Cardiac muscle cell (in vitro differentiated cells and primary cell): Measurements from ENCODE around the gene RHEBL1. TPM values are rescaled to one million over a fixed set of nuclear protein-coding genes. Genes with fewer than 3 reads are reported as not detected.

ENCODE experiments used
- DNase-seq, 2 donors: peaks; one replicate each; pipeline versions ENCODE4 v3.0.0 to v3.0.0-alpha.2; 2010 to 2017; ENCODE audit warnings: low read depth in 1 of 2, low spot score in 1 of 2
- H3K27ac ChIP-seq: fragments of 200-600 bp; sonication (generic); 2 replicates; pipeline ENCODE4 v1.5.1; 2016
- H3K27me3 ChIP-seq: fragments of 200-600 bp; sonication (generic); 2 replicates; pipeline ENCODE4 v1.6.0; 2016; ENCODE audit warnings: control low read depth
- H3K36me3 ChIP-seq: fragments of 200-600 bp; sonication (generic); 2 replicates; pipeline ENCODE4 v1.5.1; 2016; ENCODE audit warnings: control low read depth
- H3K4me1 ChIP-seq: fragments of 200-600 bp; sonication (generic); 2 replicates; pipeline ENCODE4 v1.8.1; 2017; ENCODE audit warnings: low read depth, mild to moderate bottlenecking, mixed run types
- H3K4me3 ChIP-seq: fragments of 200-600 bp; sonication (generic); 2 replicates; pipeline ENCODE4 v1.5.1; 2016; ENCODE audit warnings: mild to moderate bottlenecking
- H3K9me3 ChIP-seq: fragments of 200-600 bp; sonication (generic); 2 replicates; pipeline ENCODE4 v1.5.1; 2017; ENCODE audit warnings: low read depth, mild to moderate bottlenecking, control low read depth
- CTCF ChIP-seq: IDR thresholded peaks from 2 replicates; pipeline ENCODE4 v1.5.1; 2012; ENCODE audit warnings: low read depth, mild to moderate bottlenecking, low read length
- polyA plus RNA-seq: library from polyadenylated mRNA; unstranded; fragments of >200 nt; fragmentation: Nextera tagmentation; extraction: Ambion mirVana; gene quantifications from 2 replicates; pipeline ENCODE4 v1.2.1, GENCODE V29; 2016
- total RNA-seq: library from RNA; depleted of rRNA; stranded (reverse); fragments of >200 nt; gene quantifications from 2 replicates; pipeline ENCODE4 v1.2.3, GENCODE V29; 2016

The RHEBL1 gene
- total and polyA plus RNA-seq, 2 experiments from 2014 or later = 0.42 to 1.0 TPM

- no peak overlapping the region for H3K27ac ChIP-seq
Observed at GRCh38 chr12:49105504-49106084, 35.8 kb upstream of the RHEBL1 start.

GRCh38 chr12:49104822-49105221 is 35.0 kb upstream of the RHEBL1 start:
- TF ChIP-seq CTCF = no peak
- peaks cover 43% of the 10 kb centered on the region for H3K36me3 ChIP-seq
- DNase-seq = no peak

More at GRCh38 chr12:49105504-49106084, 35.8 kb upstream of the RHEBL1 start:
- peaks cover 10% of the 10 kb centered on the region for H3K4me1 ChIP-seq
- H3K27me3 ChIP-seq = no peaks in the 10 kb centered on the region
- DNase-seq = peak in 1 of 2 donors; percentile 64
- H3K9me3 ChIP-seq = no peaks in the 10 kb centered on the region
- peaks cover 36% of the 10 kb centered on the region for H3K36me3 ChIP-seq
- no peak overlapping the region for H3K4me3 ChIP-seq
- no peak for TF ChIP-seq CTCF

GRCh38 chr12:49100380-49100779 is 30.6 kb upstream of the RHEBL1 start:
- Histone ChIP-seq H3K4me1 (no peaks in the 10 kb centered on the region), H3K27me3 (peaks cover 4% of the 10 kb centered on the region), H3K36me3 (peaks cover 52% of the 10 kb centered on the region), H3K9me3 (no peaks in the 10 kb centered on the region), H3K4me3 (no peak overlapping the region), H3K27ac (no peak overlapping the region)
- TF ChIP-seq CTCF = no peak
- no peak for DNase-seq

More at GRCh38 chr12:49104822-49105221, 35.0 kb upstream of the RHEBL1 start:
- no peak overlapping the region for H3K4me3 ChIP-seq
- H3K27ac ChIP-seq = no peak overlapping the region
- no peaks in the 10 kb centered on the region for H3K27me3 ChIP-seq
- H3K9me3 ChIP-seq = no peaks in the 10 kb centered on the region
- H3K4me1 ChIP-seq = peaks cover 10% of the 10 kb centered on the region

GRCh38 chr12:49098703-49099102 is 28.9 kb upstream of the RHEBL1 start:
- no peak for TF ChIP-seq CTCF
- Histone ChIP-seq H3K27me3 (peaks cover 21% of the 10 kb centered on the region), H3K4me3 (no peak overlapping the region), H3K4me1 (peaks cover 8% of the 10 kb centered on the region), H3K36me3 (peaks cover 46% of the 10 kb centered on the region), H3K9me3 (no peaks in the 10 kb centered on the region), H3K27ac (no peak overlapping the region)
- no peak for DNase-seq

- TF ChIP-seq CTCF = peak; percentile 84
- no peak overlapping the region for H3K4me3 ChIP-seq
- DNase-seq = peak; percentile 64 to 69
- peaks cover 28% of the 10 kb centered on the region for H3K27me3 ChIP-seq
- H3K9me3 ChIP-seq = no peaks in the 10 kb centered on the region
- H3K4me1 ChIP-seq = peaks cover 8% of the 10 kb centered on the region
- no peak overlapping the region for H3K27ac ChIP-seq
- peaks cover 39% of the 10 kb centered on the region for H3K36me3 ChIP-seq
Observed at GRCh38 chr12:49098035-49098451, 28.3 kb upstream of the RHEBL1 start.
